Adrenal gland (tissue), 12 donors: ENCODE measurements around the gene AHRR. TPM values are rescaled to one million over a fixed set of nuclear protein-coding genes. Genes with fewer than 3 reads are reported as not detected.

Source experiments
- DNase-seq, 7 donors: peaks; one replicate each; pipeline ENCODE4 v3.0.0-alpha.2; 2019 to 2020
- H3K27ac ChIP-seq, 5 donors: fragments of 200-600 bp; sonication (generic) in 4 of 5; 1 replicate in 3 of 5; 2 replicates in 2 of 5; pipeline versions ENCODE4 v1.5.1 to v1.8.0; 2016 to 2020; ENCODE audit warnings: mild to moderate bottlenecking in 1 of 5
- H3K27me3 ChIP-seq: fragments of 200-600 bp; 2 replicates; pipeline ENCODE4 v1.8.0; 2021
- H3K36me3 ChIP-seq, 2 donors: fragments of 200-600 bp; replicated peaks in 1 of 2; 1 replicate in 1 of 2; 2 replicates in 1 of 2; pipeline versions ENCODE4 v1.5.1 to v1.8.0; 2018 to 2022
- H3K4me1 ChIP-seq, 2 donors: fragments of 200-600 bp; replicated peaks in 1 of 2; 1 replicate in 1 of 2; 2 replicates in 1 of 2; pipeline versions ENCODE4 v1.5.1 to v1.8.0; 2018 to 2021
- H3K4me3 ChIP-seq, 4 donors: fragments of 200-600 bp; sonication (generic) in 3 of 4; one replicate each; pipeline ENCODE4 v1.5.1; 2016 to 2018
- H3K9me3 ChIP-seq, 3 donors: fragments of 200-600 bp; sonication (generic) in 1 of 3; replicated peaks in 1 of 3; 1 replicate in 2 of 3; 2 replicates in 1 of 3; pipeline versions ENCODE4 v1.5.1 to v1.8.0; 2016 to 2021
- POLR2A ChIP-seq, 2 donors: fragments of 450-650 bp; IDR thresholded peaks; one replicate each; pipeline ENCODE4 v1.6.1; 2017; ENCODE audit warnings: antibody characterized with exemption in 2 of 2, mild to moderate bottlenecking in 2 of 2, moderate library complexity in 1 of 2
- WGBS, 4 donors: extraction: QIAGEN DNeasy Blood & Tissue Kit in 2 of 4; methylation state at CpG; one replicate each; pipeline versions ENCODE4 v1.1.5 to v1.1.7; 2013 to 2017; 5-methylcytosine and 5-hydroxymethylcytosine counted together
- intact Hi-C, 2 donors: fragments of 100-400 bp; cut with DNase I; formaldehyde crosslinking; loops; one replicate each; pipeline versions ENCODE4 v1.14.1 to v1.15.0; 2022 to 2023
- polyA plus RNA-seq, 3 donors: library from polyadenylated mRNA; stranded (reverse); fragments of 200-250 nt in 2 of 3; fragments of 350-450 nt in 1 of 3; fragmentation: Illumina TruSeq in 1 of 3; extraction: RNeasy Lipid Tissue Mini Kit (QIAGEN cat#74804) in 1 of 3; gene quantifications; one replicate each; pipeline ENCODE4 v1.2.3, GENCODE V29; 2013 to 2014
- total RNA-seq, 9 donors: library from RNA; depleted of rRNA in 4 of 9; stranded (reverse); fragments of >200 nt in 4 of 9; fragments of 120-200 nt in 1 of 9; fragmentation: NEBNext Ultra II Directional in 1 of 9; extraction: Animal tissue kit (Norgen Biotek cat#: 25700) in 1 of 9; gene quantifications; one replicate each; pipeline versions ENCODE4 v1.1.0 to v1.2.4, GENCODE V29; 2013 to 2023
- TF ChIP-seq, protein P1 (sequence below), 6 experiments: fragments of 450-650 bp in 4 of 6; fragments of 200-600 bp in 2 of 6; sonication (generic) in 1 of 6; IDR thresholded peaks; 1 replicate in 5 of 6; 2 replicates in 1 of 6; pipeline versions ENCODE4 v1.5.1 to v1.8.0; 2016 to 2021; ENCODE audit warnings: antibody characterized with exemption in 6 of 6, mild to moderate bottlenecking in 2 of 6, moderate library complexity in 1 of 6
- donor health status: healthy with polysubstance abuse.
- donor health status: Bipolar disorder and iron deficiency.
- donor health status: DM: yes; HTN: yes; CAD: no.
- donor health status: DM: no; HTN: no; CAD: no.
- donor health status: DM: no; HTN: no; CAD: no.
- donor health status: DM: yes; HTN: yes; CAD: no.

AHRR gene
- total and polyA plus RNA-seq, 12 donors, result 0.17 to 3.6 (median 0.99) TPM

DNA sequence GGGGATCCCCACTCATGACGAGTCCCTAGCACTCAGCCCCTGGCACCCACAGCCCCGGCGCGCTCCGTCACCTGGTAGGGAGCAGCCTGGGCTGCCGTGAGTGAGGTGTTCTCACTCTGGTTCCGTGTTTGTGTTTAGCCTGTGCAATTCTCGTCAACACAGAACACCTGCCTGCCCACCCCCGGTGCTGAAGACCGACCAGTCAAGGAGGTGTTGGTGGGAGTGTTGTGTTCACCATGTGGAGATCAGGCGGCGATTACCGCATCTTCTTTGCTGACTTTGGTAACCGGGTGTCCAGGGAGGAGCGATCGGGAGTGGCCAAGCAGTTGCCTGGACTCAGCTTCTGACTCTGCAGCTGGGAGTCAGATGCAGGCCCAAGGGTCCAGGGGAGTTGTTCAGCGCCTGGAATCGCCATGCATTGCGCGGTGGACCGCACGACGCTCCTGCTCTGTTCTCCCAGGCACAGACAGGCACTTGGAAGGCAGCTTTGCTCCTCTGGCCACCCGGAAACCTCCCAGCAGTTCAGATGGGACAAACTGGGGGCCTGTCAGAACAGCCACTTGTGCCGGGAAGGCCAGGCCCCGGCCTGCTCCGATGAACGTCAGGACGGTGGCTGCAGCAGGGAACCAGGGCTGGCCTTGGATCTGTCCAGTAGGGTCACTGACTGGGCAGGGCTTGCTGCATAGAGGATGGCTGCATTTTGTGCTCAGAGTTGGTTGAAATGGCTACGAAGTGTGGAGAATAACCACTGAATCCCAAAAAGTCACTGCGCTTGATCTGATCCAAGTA is 149.6 kb downstream of the AHRR start:
- peak overlapping the region in 1 of 5 donors; percentile 77 for H3K27ac ChIP-seq
- intact Hi-C loops, result loop anchor here in 1 of 2 donors (10.0 kb wide), 1 partner anchor 424 kb away; the partner anchor contains the start of genes BRD9 and TRIP13
- H3K36me3 ChIP-seq, result peaks cover 0 to 10% of the 10 kb centered on the region in 2 donors
- 85 to 95% (median 89%) methylated on average over 15 to 31 of the region's 31 CpGs for WGBS, 4 donors
- H3K9me3 ChIP-seq, result no peaks in the 10 kb centered on the region
- peaks cover 14 to 27% of the 10 kb centered on the region in 2 donors for H3K4me1 ChIP-seq
- H3K4me3 ChIP-seq, result no peak overlapping the region
- DNase-seq, result peak in 2 of 7 donors; percentile 13 to 25
- TF ChIP-seq, protein P1, sequence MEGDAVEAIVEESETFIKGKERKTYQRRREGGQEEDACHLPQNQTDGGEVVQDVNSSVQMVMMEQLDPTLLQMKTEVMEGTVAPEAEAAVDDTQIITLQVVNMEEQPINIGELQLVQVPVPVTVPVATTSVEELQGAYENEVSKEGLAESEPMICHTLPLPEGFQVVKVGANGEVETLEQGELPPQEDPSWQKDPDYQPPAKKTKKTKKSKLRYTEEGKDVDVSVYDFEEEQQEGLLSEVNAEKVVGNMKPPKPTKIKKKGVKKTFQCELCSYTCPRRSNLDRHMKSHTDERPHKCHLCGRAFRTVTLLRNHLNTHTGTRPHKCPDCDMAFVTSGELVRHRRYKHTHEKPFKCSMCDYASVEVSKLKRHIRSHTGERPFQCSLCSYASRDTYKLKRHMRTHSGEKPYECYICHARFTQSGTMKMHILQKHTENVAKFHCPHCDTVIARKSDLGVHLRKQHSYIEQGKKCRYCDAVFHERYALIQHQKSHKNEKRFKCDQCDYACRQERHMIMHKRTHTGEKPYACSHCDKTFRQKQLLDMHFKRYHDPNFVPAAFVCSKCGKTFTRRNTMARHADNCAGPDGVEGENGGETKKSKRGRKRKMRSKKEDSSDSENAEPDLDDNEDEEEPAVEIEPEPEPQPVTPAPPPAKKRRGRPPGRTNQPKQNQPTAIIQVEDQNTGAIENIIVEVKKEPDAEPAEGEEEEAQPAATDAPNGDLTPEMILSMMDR (IDR thresholded peaks at IDR 0.05), result no peak
- no peak for TF ChIP-seq POLR2A (IDR thresholded peaks at IDR 0.05)
- peaks cover 12% of the 10 kb centered on the region for H3K27me3 ChIP-seq

GRCh38 chr5:471750-472058 is 150.2 kb downstream of the AHRR start:
- intact Hi-C loops, result loop anchor here in 1 of 2 donors (10.0 kb wide), 1 partner anchor 423 kb away; the partner anchor contains the start of genes BRD9 and TRIP13
- TF ChIP-seq, protein P1 (IDR thresholded peaks at IDR 0.05), result no peak
- TF ChIP-seq POLR2A (IDR thresholded peaks at IDR 0.05), result no peak
- WGBS, 4 donors, result 69 to 89% (median 77%) methylated on average over 5 to 6 of the region's 6 CpGs
- Histone ChIP-seq H3K4me3 (peak overlapping the region in 1 of 4 donors; percentile 52), H3K27ac (peak overlapping the region in 2 of 5 donors; percentile 77 to 84), H3K27me3 (peaks cover 12% of the 10 kb centered on the region), H3K9me3 (no peaks in the 10 kb centered on the region), H3K36me3 (peaks cover 0 to 5% of the 10 kb centered on the region in 2 donors), H3K4me1 (peaks cover 14 to 27% of the 10 kb centered on the region in 2 donors)
- no peak for DNase-seq

GRCh38 chr5:472076-472655 is 150.7 kb downstream of the AHRR start:
- no peaks in the 10 kb centered on the region for H3K9me3 ChIP-seq
- peak overlapping the region in 3 of 4 donors; percentile 41 to 67 (median 52) for H3K4me3 ChIP-seq
- peak in 4 of 7 donors; percentile 13 to 63 (median 36) for DNase-seq
- TF ChIP-seq, protein P1 (IDR thresholded peaks at IDR 0.05), result no peak
- no peak for TF ChIP-seq POLR2A (IDR thresholded peaks at IDR 0.05)
- no peaks in the 10 kb centered on the region for H3K36me3 ChIP-seq
- peak overlapping the region in 3 of 5 donors; percentile 74 to 84 (median 77) for H3K27ac ChIP-seq
- H3K27me3 ChIP-seq, result peaks cover 12% of the 10 kb centered on the region
- intact Hi-C loops, result loop anchor here in 1 of 2 donors (10.0 kb wide), 1 partner anchor 423 kb away; the partner anchor contains the start of genes BRD9 and TRIP13
- WGBS, 4 donors, result 5 to 27% (median 20%) methylated on average over 10 to 30 of the region's 30 CpGs
- peaks cover 14 to 27% of the 10 kb centered on the region in 2 donors for H3K4me1 ChIP-seq
